ENCODE measurements around the gene MRPS22. TPM values are rescaled to one million over a fixed set of nuclear protein-coding genes. Genes with fewer than 3 reads are reported as not detected.
"Not testable (repeated sequence)": the region's sequence is repeated elsewhere in the genome, so short reads cannot be mapped to it uniquely, and the experiment has no call there.

MRPS22 gene
- total RNA-seq, 1 donor from 2014 or later = 88.8 TPM

GRCh38 chr3:139396707-139397106, 52.9 kb downstream of the MRPS22 start:
- DNase-seq = no peak

GRCh38 chr3:139401155-139401554, 57.3 kb downstream of the MRPS22 start:
- DNase-seq = not testable (repeated sequence)

Small RNA genes lying within 50 kb of the gene (small RNA-seq; reads per million reads assigned to genes)
- gene RF00026 (ENCODE audit: low replicate concordance) = not detected

Other genes starting within 250 kb of the MRPS22 start
- gene COPB2, start 45.6 kb downstream of the MRPS22 start, total RNA-seq = 92.1 TPM
- not detected for gene RBP2, start 132.5 kb downstream of the MRPS22 start, total RNA-seq
- 19.2 TPM for gene RBP1, start 195.7 kb downstream of the MRPS22 start, total RNA-seq